NCI-H1092 treated with DMSO at 0.1 percent for 48 hours (cell line): Measurements from ENCODE around the gene ENTPD7.
A peak's percentile ranks its signal among the peaks of the same experiment; 100 is the strongest.
"Not testable (repeated sequence)": the region's sequence is repeated elsewhere in the genome, so short reads cannot be mapped to it uniquely, and the experiment has no call there.

ENCODE experiments used
- DNase-seq: peaks from one replicate; lab custom pipeline; 2025; lab: John Stamatoyannopoulos, UW

ENTPD7 gene

GRCh38 chr10:99659031-99659867, at the start of gene ENTPD7:
Gene ENTPD7 (plus strand): TSS chr10:99659509. CDS start chr10:99659957, 448 bp downstream.
- DNase-seq = peak; percentile 90

GRCh38 chr10:99610221-99610620, 49.1 kb upstream of the ENTPD7 start:
- DNase-seq = no peak

- no peak for DNase-seq
Measured at GRCh38 chr10:99611326-99611725, 48.0 kb upstream of the ENTPD7 start.

- peak; percentile 35 for DNase-seq
Measured at GRCh38 chr10:99612167-99612831, 47.0 kb upstream of the ENTPD7 start.

- DNase-seq = no peak
Measured at GRCh38 chr10:99615426-99615825, 43.9 kb upstream of the ENTPD7 start.

- DNase-seq = no peak
Measured at GRCh38 chr10:99617696-99618095, 41.6 kb upstream of the ENTPD7 start.

- DNase-seq = no peak
Measured at GRCh38 chr10:99619090-99619800, 40.1 kb upstream of the ENTPD7 start.

GRCh38 chr10:99619851-99620710, 39.2 kb upstream of the ENTPD7 start, which contains the start of gene SLC25A28:
Gene SLC25A28 (minus strand): TSS chr10:99620439. CDS start chr10:99620335, 104 bp downstream.
- DNase-seq = peak; percentile 98

- peak; percentile 79 for DNase-seq
Measured at GRCh38 chr10:99620711-99621453, 38.4 kb upstream of the ENTPD7 start.

- peak; percentile 70 for DNase-seq
Measured at GRCh38 chr10:99621454-99622251, 37.7 kb upstream of the ENTPD7 start.

GRCh38 chr10:99623919-99624318, 35.4 kb upstream of the ENTPD7 start:
- DNase-seq = no peak

GRCh38 chr10:99625124-99625523, 34.2 kb upstream of the ENTPD7 start:
- DNase-seq = not testable (repeated sequence)

GRCh38 chr10:99628923-99629624, 30.2 kb upstream of the ENTPD7 start:
- DNase-seq = no peak

- no peak for DNase-seq
Measured at GRCh38 chr10:99629625-99629978, 29.7 kb upstream of the ENTPD7 start.

GRCh38 chr10:99630433-99630832, 28.9 kb upstream of the ENTPD7 start:
- no peak for DNase-seq

- DNase-seq = no peak
Measured at GRCh38 chr10:99630991-99631390, 28.3 kb upstream of the ENTPD7 start.

GRCh38 chr10:99631496-99631895, 27.8 kb upstream of the ENTPD7 start:
- no peak for DNase-seq

GRCh38 chr10:99633832-99634231, 25.5 kb upstream of the ENTPD7 start:
- DNase-seq = no peak

GRCh38 chr10:99647601-99648151, 11.6 kb upstream of the ENTPD7 start:
- no peak for DNase-seq
